DLD1 (cell line): ENCODE results near the gene EVA1A.

ENCODE experiments used
- in situ Hi-C: cut with HindIII; loops from 2 replicates; pipeline ENCODE4 v1.10.0; 2017; ENCODE audit warnings: low sequenced_read_pairs

EVA1A gene

GRCh38 chr2:75564026-75564688, 3.4 kb upstream of the EVA1A start:
- in situ Hi-C loops, result no loop called here

DNA sequence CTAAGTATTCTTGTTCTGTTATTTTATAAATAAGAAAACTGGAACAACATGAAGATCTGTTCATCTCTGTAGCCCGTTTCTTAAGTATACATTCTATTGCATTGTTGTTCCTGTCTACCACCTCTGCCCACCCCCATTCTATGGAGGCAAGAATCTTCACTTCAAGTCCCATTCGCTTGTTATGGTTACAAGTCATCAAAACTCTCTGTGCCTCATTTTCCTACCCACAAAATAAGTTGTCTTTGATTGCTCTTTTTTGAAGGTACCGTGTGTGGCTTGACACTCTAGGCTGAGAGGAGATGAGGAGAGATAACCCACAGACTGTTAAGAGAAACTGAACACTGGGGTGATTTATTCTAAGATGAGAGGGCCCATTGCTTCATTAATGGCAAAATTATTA, 2.9 kb upstream of the EVA1A start:
- in situ Hi-C loops, result no loop called here

- in situ Hi-C loops, result no loop called here
Observed at GRCh38 chr2:75562513-75562864, 1.8 kb upstream of the EVA1A start.

DNA sequence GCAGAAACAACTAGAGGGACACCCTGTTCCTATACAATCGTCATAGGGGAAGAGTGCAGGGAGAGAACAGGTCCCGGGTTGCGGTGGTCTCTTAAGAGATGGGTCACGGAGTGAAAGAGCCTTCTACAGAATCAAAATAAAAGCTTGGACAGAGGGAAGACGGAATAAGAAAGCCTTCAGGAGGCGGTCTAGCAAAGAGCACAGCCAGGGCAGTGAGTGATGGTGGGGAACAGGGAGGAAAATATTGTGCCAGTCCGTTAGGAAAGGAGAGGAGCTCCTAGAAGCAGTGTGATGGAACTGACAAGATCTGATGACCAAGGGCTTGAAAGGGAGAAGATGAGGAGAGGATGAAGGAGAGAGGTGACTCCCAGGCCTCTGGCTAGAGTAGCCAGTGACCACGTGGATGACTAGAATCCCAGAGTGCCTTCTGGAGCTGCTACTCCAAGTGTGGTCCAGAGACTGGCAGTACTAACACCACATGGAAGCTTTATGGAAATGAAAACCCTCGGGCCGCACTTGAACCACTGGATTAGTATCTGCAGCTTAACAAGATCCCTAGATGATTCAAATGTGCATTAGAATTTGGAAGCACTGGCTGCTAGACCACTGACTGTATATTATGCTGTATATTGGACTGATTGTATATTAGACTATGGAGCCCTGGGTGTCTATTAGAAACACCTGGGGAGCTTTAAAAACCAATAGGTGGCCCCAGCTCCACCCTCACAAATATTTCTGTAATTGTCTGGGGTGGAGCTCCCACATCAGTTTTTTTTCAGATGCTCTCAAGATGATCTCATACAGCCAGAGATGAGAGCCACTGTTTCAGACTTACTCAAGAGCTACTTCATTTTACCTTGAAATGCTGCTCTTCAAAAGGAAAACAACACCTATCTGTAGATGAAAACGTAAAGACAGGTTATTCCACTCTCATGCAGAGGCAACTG, 1.1 kb upstream of the EVA1A start:
- in situ Hi-C loops, result no loop called here

- in situ Hi-C loops, result no loop called here
Observed at GRCh38 chr2:75560022-75560767, 544 bp downstream of the EVA1A start.

DNA sequence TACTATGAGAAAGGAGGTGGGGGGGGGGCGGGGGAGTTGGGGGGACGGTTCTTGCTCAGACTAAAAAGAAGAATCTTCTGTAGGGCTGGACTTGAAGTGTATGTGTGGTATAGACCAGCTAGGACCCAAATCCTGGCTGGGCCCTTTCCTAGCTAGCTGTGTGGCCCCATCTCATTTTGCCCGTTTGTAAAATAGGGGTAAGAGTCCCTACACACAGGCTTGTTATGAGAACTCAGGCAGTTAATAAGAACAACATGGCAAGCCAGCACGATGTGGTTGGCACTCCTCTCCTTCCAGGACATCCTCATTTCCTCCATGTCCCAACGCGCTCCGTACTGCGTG, 1.1 kb downstream of the EVA1A start:
- in situ Hi-C loops, result no loop called here

DNA sequence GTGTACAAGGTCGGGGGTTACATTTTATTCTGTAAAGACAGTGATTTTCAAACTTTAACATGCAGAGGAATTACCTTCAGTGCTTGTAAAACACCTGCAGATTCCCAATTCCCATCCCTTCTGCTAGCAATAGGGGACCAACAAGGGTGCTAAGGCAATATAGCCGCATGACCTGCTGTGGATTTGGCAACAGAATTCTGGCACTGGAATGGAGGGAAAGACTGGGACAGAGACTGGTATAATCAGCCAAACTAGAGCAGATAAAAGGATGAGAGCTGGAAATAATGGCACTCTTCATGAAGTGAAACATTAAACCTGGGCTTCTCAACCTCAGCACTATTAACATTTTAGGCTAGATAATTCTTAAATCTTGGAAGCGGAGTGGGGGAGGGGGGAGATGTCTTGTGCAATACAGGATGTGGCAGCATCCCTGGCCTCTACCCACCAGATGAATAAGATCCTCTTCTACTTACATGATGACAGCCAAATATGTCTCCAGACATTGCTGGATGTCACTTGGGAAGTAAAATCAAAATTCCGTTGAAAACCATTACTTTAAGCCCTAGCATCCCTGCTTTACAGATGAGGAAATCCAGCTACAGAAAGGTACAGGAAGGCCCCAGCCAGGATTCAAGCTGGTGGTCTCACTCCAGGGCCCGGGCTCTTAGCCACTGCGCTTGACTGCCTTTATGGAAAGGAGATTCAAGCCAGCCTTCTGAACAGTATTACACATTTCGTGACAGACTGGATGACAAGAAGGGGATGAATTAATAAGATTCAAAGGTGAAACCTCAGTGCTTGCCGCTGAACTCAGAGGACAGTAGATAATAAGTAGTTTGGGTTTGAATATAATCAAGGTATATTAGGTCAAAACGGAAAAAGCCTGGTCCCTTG, 1.7 kb downstream of the EVA1A start:
- in situ Hi-C loops, result no loop called here

- in situ Hi-C loops, result no loop called here
Observed at GRCh38 chr2:75558136-75558535, 2.6 kb downstream of the EVA1A start.

DNA sequence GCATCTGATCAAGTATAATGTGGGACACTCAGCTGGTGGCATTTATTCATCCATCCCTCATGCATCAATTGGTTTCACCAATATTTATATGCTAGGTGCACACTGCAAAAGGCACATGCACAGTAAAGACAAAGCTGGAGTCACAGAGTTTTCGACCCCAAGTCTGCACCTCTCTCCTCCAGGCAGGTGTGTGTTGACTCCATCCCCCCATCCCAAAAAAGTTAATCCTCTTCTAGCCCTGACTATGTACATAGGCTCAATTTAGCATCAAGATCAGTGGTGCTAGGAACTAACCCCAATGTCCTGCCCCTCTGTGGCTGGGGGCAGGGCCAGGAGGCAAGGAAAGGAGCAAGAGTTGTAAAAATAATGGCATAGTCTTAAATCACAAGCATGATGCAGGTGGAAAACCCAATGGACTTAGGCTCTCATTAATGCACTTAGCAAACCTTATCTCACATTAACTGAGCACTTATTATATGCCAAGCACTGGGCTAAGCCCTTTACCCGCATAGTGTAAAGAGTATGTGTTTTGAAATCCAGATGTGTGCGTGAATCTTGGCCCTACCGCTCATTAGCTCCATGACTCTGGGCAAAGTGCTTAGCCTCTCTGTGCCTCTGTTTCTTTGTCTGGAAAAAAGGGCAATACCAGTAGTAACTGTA, 3.1 kb downstream of the EVA1A start:
- in situ Hi-C loops, result no loop called here

DNA sequence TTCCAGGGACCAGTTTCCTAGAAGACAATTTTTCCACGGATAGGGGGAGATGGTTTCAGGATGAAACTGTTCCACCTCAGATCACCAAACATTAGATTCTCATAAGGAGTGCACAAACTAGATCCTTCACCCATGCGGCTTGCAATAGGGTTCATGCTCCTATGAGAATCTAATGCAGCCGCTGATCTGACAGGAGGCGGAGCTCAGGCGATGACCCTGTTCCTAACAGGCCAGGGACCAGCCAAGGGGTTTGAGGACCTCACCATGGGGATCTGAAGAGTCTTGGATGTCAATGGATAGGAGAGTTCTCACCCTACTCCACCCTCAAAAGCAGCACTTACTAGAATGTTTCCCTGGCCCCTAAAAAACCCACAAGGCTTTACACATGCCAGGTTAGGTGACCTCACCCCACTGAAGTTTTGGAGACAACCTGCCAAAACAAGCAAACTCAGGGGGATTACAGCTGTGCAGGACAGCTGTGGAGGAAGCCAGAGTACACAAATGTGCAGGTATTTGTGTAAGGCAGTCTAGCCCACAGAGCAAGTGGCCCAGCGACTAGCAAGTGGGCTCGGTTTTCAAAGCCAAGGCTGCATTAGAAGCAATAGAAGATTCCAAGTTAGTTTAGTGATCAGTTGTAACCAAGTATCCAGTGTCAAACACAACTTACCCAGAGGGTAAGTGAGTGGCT, 3.9 kb downstream of the EVA1A start:
- in situ Hi-C loops, result no loop called here

GRCh38 chr2:75555701-75556100, 5.0 kb downstream of the EVA1A start:
- in situ Hi-C loops, result no loop called here

DNA sequence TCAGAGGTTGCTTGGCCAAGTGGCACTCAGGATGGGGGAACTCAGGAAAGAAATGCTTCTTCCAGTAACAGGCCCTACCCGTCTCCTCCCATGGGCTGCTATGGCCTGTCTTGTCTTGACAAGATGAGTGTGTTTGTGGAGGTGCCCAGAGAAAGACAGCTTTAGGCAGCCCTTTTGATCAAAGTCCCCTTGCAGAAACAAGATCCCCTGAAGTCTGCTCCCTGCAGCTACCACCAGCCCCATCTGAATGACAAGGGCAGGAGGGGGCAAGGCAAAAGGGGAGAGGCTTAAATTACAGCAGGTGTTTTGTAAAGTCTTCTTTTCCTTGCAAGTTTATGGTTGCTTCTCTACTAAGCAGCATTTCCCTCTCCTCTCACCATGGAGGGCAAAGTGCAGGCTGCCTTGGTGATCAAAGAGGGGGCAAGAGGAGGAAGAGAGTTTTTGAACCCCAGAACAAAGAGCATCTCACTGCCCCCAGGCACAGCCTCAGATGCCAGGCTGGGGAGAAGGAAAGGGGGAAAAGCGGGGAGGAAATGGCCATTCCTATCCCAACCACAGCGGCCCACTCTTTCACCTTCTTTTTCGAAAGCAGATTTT, 6.7 kb downstream of the EVA1A start:
- in situ Hi-C loops, result no loop called here

DNA sequence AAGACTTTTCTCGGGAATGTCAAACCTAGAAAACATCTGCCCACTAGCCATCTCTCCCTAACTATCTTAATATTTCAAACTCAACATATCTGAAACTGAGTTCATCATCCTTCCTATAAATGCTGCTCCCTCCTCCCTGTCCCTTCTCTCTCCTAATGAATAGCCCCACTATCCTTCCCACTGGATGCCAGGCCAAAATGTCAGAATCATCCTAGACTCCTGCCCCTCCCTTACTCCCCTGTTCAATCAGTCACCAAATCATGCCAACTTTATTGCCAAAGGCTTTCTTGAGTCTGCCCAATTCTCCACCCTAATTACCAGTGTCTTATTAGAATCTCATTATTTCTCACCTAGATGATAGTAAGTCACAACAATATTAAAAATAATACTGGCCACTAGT, 8.5 kb downstream of the EVA1A start:
- in situ Hi-C loops, result no loop called here

GRCh38 chr2:75551434-75551833, 9.3 kb downstream of the EVA1A start:
- in situ Hi-C loops, result no loop called here

GRCh38 chr2:75549401-75550253, 11.1 kb downstream of the EVA1A start:
- in situ Hi-C loops, result no loop called here

- in situ Hi-C loops, result no loop called here
Observed at GRCh38 chr2:75548036-75548573, 12.6 kb downstream of the EVA1A start.

DNA sequence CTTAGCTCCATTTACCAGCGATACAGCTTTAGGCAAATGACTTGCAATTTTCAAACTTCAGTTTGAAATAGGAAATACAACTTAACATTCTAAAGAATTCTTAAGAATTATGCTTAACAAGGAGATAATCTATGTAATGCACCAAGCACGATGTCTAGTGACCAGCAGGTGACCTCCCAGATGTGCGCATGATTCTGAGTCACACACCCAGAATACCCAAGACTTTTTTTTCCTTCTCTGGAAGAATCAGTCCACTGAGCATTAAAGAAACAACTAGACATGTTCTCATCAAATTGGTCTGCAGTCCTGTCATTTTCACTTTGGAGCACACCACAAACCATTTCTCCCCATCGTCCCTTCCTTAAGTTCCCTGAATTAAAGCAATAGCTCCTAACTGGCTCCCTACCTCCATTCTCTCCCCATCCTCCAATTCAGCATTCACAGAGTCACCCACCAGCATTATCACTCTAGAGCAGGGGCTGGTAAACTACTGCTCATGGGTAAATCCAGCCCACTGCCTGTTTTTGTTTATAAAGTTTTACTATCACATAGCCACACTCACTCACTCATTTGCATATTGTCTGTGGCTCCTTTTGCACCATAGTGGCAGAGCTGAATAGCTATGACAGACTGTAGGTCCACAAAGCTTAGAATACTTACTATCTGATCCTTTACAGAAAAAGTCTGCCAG, 13.2 kb downstream of the EVA1A start:
- in situ Hi-C loops, result no loop called here

DNA sequence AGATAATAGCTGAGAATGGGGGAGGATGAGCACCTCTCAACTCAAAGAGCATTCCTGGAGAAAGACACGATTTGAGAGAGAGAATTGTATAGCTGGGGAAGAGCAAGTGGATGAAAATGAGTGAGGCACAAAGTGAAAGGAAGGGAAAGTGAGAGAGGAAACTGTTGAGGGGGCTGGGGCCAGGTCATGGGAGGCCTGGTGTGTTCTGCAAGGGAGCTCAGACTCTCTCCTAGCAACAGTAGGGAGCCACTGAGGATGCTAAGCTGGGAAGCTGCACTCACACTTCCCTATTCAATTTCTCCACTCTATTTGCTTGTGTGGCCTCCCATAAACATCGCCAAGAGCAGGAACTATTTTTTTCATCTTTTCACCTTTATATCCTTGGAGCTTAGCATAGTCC, 14.8 kb downstream of the EVA1A start:
- in situ Hi-C loops, result no loop called here
